Stomach (tissue), 9 donors: ENCODE data around the gene KLHL18. TPM values are rescaled to one million over a fixed set of nuclear protein-coding genes. Genes with fewer than 3 reads are reported as not detected.

Experiments
- DNase-seq, 2 donors: peaks; one replicate each; pipeline versions ENCODE4 v3.0.0 to v3.0.0-alpha.2; 2013 to 2019
- H3K27ac ChIP-seq, 5 donors: fragments of 200-600 bp in 4 of 5; sonication (generic) in 4 of 5; one replicate each; pipeline ENCODE4 v1.5.1; 2013 to 2019; ENCODE audit warnings: mild to moderate bottlenecking in 1 of 5, moderate library complexity in 1 of 5
- H3K27me3 ChIP-seq, 3 donors: fragments of 200-600 bp; sonication (generic); one replicate each; pipeline ENCODE4 v1.5.1; 2017 to 2019; ENCODE audit warnings: mixed run types in 1 of 3
- H3K36me3 ChIP-seq, 4 donors: fragments of 200-600 bp; sonication (generic); 1 replicate in 3 of 4; 2 replicates in 1 of 4; pipeline ENCODE4 v1.5.1; 2016 to 2019
- H3K4me1 ChIP-seq, 4 donors: fragments of 200-600 bp; sonication (generic); one replicate each; pipeline ENCODE4 v1.5.1; 2016 to 2019
- H3K4me3 ChIP-seq, 4 donors: fragments of 200-600 bp; sonication (generic) in 3 of 4; one replicate each; pipeline ENCODE4 v1.5.1; 2016 to 2019; ENCODE audit warnings: mild to moderate bottlenecking in 1 of 4
- H3K9me3 ChIP-seq, 4 donors: fragments of 200-600 bp; sonication (generic); one replicate each; pipeline ENCODE4 v1.5.1; 2016 to 2019
- EP300 ChIP-seq: sonication (generic); formaldehyde crosslinking; IDR thresholded peaks from one replicate; pipeline ENCODE4 v1.6.1; 2017; ENCODE audit warnings: antibody characterized with exemption
- POLR2A ChIP-seq, 4 donors: fragments of 450-650 bp; IDR thresholded peaks; one replicate each; pipeline ENCODE4 v1.6.1; 2016; ENCODE audit warnings: antibody characterized with exemption in 4 of 4, control low read depth in 2 of 4, mild to moderate bottlenecking in 1 of 4, moderate library complexity in 1 of 4
- POLR2AphosphoS5 ChIP-seq, 3 donors: sonication (generic); formaldehyde crosslinking; IDR thresholded peaks; one replicate each; pipeline ENCODE4 v1.6.1; 2016; ENCODE audit warnings: antibody characterized with exemption in 3 of 3
- WGBS, 5 donors: extraction: QIAGEN DNeasy Blood & Tissue Kit in 3 of 5; methylation state at CpG; one replicate each; pipeline versions ENCODE4 v1.1.5 to v1.1.7; 2013 to 2018; 5-methylcytosine and 5-hydroxymethylcytosine counted together
- intact Hi-C: fragments of 100-400 bp; cut with DNase I; formaldehyde crosslinking; loops from one replicate; pipeline ENCODE4 v1.15.1; 2023; ENCODE audit warnings: low total_unique reads
- polyA plus RNA-seq, 3 donors: library from polyadenylated mRNA; stranded (reverse); fragments of 200-250 nt; gene quantifications; one replicate each; pipeline ENCODE4 v1.2.3, GENCODE V29; 2013
- total RNA-seq, 5 donors: library from RNA; depleted of rRNA; stranded (reverse); fragments of >200 nt; gene quantifications; one replicate each; pipeline versions ENCODE4 v1.1.0 to v1.2.3, GENCODE V29; 2014 to 2016
- TF ChIP-seq, protein P1 (sequence below), 7 experiments: fragments of 450-650 bp in 4 of 7; fragments of 200-600 bp in 3 of 7; sonication (generic) in 3 of 7; IDR thresholded peaks; one replicate each; pipeline ENCODE4 v1.5.1; 2016 to 2019; ENCODE audit warnings: antibody characterized with exemption in 7 of 7, control low read depth in 2 of 7, mild to moderate bottlenecking in 1 of 7
- donor health status: healthy with polysubstance abuse.
- donor health status: Bipolar disorder and iron deficiency.
- donor health status: healthy.

The KLHL18 gene
- total and polyA plus RNA-seq, 8 donors = 7.6 to 29.8 (median 17.6) TPM

DNA sequence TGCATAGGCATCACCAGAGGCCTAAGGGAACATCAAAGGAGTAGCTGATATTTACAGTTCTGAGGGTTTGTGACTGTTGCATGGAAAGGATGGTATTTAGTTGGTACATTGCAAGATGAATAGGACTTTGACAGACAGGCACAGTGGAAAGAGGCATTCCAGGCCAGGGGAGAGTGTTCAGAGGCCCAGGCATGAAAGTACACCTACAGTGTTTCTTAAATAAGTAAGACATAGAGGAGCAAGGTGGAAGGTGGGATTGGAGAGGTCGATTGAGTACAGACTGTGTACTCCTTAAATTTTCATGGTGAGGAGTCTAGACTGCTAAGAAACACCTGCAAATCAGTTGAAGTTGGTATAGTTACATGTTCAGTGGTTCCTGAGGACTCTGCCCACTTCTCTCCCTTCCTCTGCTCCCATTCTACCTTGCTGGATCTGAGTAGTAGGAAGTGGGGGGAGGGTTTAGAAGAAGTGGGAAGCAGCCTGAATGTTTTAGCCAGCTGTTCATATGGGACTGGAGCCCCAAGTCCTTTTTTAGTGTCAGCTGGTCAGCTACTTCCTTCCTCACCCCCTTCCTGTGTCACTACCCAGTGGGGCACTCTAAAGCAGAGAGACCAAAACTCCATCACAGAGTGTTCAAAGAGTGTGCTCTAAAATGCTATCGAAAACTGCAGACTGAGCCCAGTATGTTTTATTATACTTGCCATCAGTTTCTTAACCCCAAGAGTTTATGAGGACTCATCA, 14.0 kb downstream of the KLHL18 start:
- TF ChIP-seq, protein P1, sequence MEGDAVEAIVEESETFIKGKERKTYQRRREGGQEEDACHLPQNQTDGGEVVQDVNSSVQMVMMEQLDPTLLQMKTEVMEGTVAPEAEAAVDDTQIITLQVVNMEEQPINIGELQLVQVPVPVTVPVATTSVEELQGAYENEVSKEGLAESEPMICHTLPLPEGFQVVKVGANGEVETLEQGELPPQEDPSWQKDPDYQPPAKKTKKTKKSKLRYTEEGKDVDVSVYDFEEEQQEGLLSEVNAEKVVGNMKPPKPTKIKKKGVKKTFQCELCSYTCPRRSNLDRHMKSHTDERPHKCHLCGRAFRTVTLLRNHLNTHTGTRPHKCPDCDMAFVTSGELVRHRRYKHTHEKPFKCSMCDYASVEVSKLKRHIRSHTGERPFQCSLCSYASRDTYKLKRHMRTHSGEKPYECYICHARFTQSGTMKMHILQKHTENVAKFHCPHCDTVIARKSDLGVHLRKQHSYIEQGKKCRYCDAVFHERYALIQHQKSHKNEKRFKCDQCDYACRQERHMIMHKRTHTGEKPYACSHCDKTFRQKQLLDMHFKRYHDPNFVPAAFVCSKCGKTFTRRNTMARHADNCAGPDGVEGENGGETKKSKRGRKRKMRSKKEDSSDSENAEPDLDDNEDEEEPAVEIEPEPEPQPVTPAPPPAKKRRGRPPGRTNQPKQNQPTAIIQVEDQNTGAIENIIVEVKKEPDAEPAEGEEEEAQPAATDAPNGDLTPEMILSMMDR (IDR thresholded peaks at IDR 0.05) = no peak
- no peak for TF ChIP-seq POLR2AphosphoS5 (IDR thresholded peaks at IDR 0.05)
- no peak for TF ChIP-seq POLR2A (IDR thresholded peaks at IDR 0.05)
- TF ChIP-seq EP300 = no peak
- Histone ChIP-seq H3K4me3 (no peak overlapping the region), H3K27ac (peak overlapping the region in 1 of 5 donors; percentile 10), H3K27me3 (no peaks in the 10 kb centered on the region), H3K4me1 (peaks cover 0 to 22% (median 11%) of the 10 kb centered on the region in 4 donors), H3K9me3 (no peaks in the 10 kb centered on the region), H3K36me3 (peaks cover 0 to 15% (median 7%) of the 10 kb centered on the region in 4 donors)
- no peak for DNase-seq
- intact Hi-C loops = no loop called here
- 75 to 92% (median 83%) methylated on average over 2 of the region's 2 CpGs for WGBS, 5 donors

- DNase-seq = no peak
- Histone ChIP-seq H3K27ac (no peak overlapping the region), H3K36me3 (peaks cover 0 to 33% (median 24%) of the 10 kb centered on the region in 4 donors), H3K4me3 (no peak overlapping the region), H3K27me3 (no peaks in the 10 kb centered on the region), H3K9me3 (no peaks in the 10 kb centered on the region), H3K4me1 (peaks cover 0 to 19% (median 11%) of the 10 kb centered on the region in 4 donors)
- intact Hi-C loops = no loop called here
- WGBS, 5 donors = 83 to 94% (median 93%) methylated on average over 3 of the region's 3 CpGs
- TF ChIP-seq EP300 (no peak), POLR2A (IDR thresholded peaks at IDR 0.05) (no peak), POLR2AphosphoS5 (IDR thresholded peaks at IDR 0.05) (no peak)
- TF ChIP-seq, protein P1 (IDR thresholded peaks at IDR 0.05) = no peak
Observed at GRCh38 chr3:47298439-47298838, 15.7 kb downstream of the KLHL18 start.

DNA sequence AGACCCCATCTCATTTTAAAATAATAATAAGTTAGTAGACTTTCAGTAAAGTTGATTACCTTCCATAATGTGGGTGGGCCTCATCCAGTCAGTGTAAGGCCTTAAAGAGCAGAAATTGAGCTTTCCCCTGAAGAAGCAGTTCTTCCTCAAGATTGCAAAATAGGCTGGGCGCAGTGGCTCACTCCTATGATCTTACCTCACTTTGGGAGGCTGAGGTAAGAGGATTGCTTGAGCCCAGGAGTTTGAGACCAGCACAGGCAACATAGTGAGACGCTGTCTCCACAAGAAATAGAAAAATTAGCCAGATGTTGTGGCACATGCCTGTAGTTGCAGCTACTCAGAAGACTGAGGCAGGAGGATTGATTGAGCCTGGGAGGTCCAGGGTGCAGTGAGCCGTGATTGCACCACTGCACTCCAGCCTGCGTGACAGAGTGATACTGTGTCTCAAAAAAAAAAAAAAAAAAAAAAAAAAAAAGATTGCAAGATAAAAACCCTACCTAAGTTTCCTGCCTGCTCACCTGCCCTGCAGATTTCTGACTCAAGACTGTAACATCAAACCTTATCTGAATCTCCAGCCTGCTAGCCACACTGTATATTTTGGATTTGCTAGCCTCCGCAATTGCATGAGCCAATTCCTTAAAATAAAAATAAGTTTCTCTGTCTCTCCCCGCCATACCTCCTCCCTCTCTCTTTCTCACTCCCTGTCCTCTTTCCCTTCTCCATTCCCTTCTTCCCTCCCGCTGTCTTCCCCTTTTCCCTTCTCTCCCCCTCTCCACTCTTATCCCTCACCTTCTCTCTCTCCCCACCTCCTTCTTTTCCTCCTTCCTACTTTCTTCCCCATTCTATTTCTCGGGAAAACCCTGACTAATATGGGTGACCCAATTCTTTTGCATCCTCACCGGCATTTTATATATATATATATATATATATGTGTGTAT, 16.9 kb downstream of the KLHL18 start:
- Histone ChIP-seq H3K27ac (no peak overlapping the region), H3K4me3 (no peak overlapping the region), H3K27me3 (no peaks in the 10 kb centered on the region), H3K36me3 (peaks cover 0 to 36% (median 32%) of the 10 kb centered on the region in 4 donors), H3K4me1 (peaks cover 0 to 16% (median 11%) of the 10 kb centered on the region in 4 donors), H3K9me3 (no peaks in the 10 kb centered on the region)
- WGBS, 5 donors = 82 to 92% (median 82%) methylated on average over 7 to 9 of the region's 9 CpGs
- no peak for TF ChIP-seq POLR2AphosphoS5 (IDR thresholded peaks at IDR 0.05)
- TF ChIP-seq, protein P1 (IDR thresholded peaks at IDR 0.05) = no peak
- no peak for TF ChIP-seq EP300
- TF ChIP-seq POLR2A (IDR thresholded peaks at IDR 0.05) = no peak
- DNase-seq = no peak
- intact Hi-C loops = no loop called here

DNA sequence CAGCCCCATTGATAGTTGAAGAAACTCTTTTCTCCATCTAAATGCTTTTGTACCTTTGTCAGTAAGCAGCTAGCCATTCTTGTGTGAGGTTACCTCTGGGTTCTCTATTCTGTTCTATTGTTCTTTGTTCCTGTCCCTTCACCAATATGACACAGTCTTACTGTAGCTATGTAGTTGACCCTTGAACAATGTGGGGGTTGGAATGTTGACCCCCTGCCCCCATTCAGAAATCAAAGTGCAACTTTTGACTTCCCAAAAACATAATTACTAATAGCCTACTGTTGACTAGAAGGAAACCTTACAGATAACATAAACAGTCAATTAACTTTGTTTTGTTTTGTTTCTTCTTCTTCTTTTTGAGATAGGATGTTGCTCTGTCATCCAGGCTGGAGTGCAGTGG, 18.7 kb downstream of the KLHL18 start:
- Histone ChIP-seq H3K27me3 (no peaks in the 10 kb centered on the region), H3K27ac (no peak overlapping the region), H3K4me1 (peaks cover 0 to 11% (median 8%) of the 10 kb centered on the region in 4 donors), H3K9me3 (no peaks in the 10 kb centered on the region), H3K4me3 (no peak overlapping the region), H3K36me3 (peaks cover 0 to 36% (median 30%) of the 10 kb centered on the region in 4 donors)
- intact Hi-C loops = no loop called here
- no peak for DNase-seq
- TF ChIP-seq POLR2A (IDR thresholded peaks at IDR 0.05) (no peak), POLR2AphosphoS5 (IDR thresholded peaks at IDR 0.05) (no peak), EP300 (no peak)
- TF ChIP-seq, protein P1 (IDR thresholded peaks at IDR 0.05) = no peak
